GM10266 (cell line): ENCODE measurements around the gene GALNT15.

ENCODE experiments used
- DNase-seq: peaks from one replicate; pipeline ENCODE4 v3.0.0; 2012; ENCODE audit errors: extremely low spot score
- TF ChIP-seq, protein P1 (sequence below): IDR thresholded peaks from 2 replicates; pipeline ENCODE4 v1.5.1; 2012; ENCODE audit warnings: mild to moderate bottlenecking, low read depth; ENCODE audit not compliant: control insufficient read depth, insufficient read depth; ENCODE audit errors: missing control alignments

Gene GALNT15

GRCh38 chr3:16236030-16236639 lies 61.7 kb downstream of the GALNT15 start:
- no peak for DNase-seq
- TF ChIP-seq, protein P1, sequence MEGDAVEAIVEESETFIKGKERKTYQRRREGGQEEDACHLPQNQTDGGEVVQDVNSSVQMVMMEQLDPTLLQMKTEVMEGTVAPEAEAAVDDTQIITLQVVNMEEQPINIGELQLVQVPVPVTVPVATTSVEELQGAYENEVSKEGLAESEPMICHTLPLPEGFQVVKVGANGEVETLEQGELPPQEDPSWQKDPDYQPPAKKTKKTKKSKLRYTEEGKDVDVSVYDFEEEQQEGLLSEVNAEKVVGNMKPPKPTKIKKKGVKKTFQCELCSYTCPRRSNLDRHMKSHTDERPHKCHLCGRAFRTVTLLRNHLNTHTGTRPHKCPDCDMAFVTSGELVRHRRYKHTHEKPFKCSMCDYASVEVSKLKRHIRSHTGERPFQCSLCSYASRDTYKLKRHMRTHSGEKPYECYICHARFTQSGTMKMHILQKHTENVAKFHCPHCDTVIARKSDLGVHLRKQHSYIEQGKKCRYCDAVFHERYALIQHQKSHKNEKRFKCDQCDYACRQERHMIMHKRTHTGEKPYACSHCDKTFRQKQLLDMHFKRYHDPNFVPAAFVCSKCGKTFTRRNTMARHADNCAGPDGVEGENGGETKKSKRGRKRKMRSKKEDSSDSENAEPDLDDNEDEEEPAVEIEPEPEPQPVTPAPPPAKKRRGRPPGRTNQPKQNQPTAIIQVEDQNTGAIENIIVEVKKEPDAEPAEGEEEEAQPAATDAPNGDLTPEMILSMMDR: no peak

DNA sequence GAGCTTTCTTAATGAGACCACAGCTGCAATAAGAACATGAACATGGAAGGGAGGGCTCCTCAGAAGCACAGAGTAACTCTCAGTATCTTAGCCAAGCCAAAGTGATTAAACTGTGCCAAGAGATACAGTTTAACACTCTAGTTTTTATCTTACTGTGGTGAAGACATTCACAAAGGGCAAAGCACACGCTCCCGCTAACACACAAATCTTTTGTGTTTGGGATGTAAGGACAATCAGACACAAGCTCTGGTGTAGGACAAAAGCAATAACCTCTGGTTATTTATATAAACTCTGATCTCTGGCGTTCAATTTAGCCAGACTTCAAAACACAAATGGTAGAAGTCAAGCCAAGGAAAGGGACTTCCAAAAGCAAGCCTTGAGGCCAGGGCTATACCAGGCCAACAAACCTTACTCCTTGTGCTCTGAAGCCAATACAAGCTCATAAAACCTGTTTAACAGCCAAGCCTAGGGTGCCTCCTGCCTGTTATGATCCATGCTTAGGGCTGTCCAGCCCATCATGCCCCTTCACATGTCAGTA lies 62.4 kb downstream of the GALNT15 start:
- TF ChIP-seq, protein P1: no peak
- no peak for DNase-seq

GRCh38 chr3:16239086-16239770 lies 64.7 kb downstream of the GALNT15 start:
- DNase-seq: no peak
- TF ChIP-seq, protein P1: no peak

- TF ChIP-seq, protein P1: no peak
- no peak for DNase-seq
Measured at GRCh38 chr3:16239780-16240179, 65.3 kb downstream of the GALNT15 start.

DNA sequence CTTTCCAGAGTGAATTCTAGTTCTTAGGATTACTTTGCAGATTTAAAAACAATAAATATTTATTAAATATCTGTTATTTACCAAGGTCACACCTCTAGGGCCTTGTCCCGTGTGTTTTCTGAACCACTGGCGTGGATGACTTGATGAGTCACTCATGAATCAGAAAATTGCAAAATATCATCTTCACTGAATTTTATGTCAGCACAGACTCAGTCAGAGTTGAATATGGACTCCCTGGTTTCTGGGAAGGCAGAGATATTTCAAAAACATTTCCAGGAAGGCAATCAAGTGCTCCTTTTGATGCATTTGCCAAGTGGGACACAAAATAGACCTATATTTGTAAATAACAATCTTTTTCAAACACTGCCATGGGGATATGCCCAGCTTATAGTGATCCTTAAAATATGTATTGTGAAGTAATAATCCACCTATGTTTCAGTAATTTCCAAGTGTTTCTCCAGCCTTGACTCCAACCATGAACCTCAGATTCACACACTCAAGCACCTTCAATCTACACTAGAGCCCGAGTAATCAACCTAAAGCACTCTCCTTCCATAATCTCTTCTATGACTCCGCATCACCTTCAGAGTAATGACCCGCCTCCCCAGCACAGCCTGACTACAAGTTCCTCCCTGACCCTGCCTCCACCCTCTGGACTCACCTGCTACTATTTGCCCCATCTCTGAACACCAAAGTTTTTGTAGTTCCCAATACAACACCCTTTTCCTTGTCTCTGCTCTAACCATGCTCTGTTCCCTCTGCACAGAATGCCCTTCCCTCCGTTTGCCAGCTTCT lies 65.9 kb downstream of the GALNT15 start:
- TF ChIP-seq, protein P1: no peak
- DNase-seq: no peak

- DNase-seq: no peak
- TF ChIP-seq, protein P1: no peak
Measured at GRCh38 chr3:16241225-16241624, 66.7 kb downstream of the GALNT15 start.
